HEK293 (cell line): ENCODE results near the gene PACSIN3.
"Not testable (repeated sequence)": the region's sequence is repeated elsewhere in the genome, so short reads cannot be mapped to it uniquely, and the experiment has no call there.

ENCODE experiments used
- CTCF ChIP-seq: fragments of 450-650 bp; formaldehyde crosslinking; IDR thresholded peaks from 2 replicates; pipeline ENCODE4 v1.5.1; 2016; ENCODE audit warnings: missing biosample characterization, missing genetic modification characterization
- ZNF114 ChIP-seq: fragments of 450-650 bp; formaldehyde crosslinking; IDR thresholded peaks from 2 replicates; pipeline ENCODE4 v1.5.0; 2017; ENCODE audit warnings: missing biosample characterization, missing genetic modification characterization
- ZNF292 ChIP-seq: fragments of 450-650 bp; formaldehyde crosslinking; IDR thresholded peaks from 2 replicates; pipeline ENCODE4 v1.5.1; 2016; ENCODE audit warnings: low read depth, missing biosample characterization, missing genetic modification characterization, borderline replicate concordance

- not testable (repeated sequence) for TF ChIP-seq CTCF (tag by site-specific recombination); ZNF292; ZNF114 (tag by site-specific recombination)
Observed at GRCh38 chr11:47191137-47191536, 4.9 kb upstream of the PACSIN3 start.
